ENCODE measurements around the gene BMP2K. TPM values are rescaled to one million over a fixed set of nuclear protein-coding genes. Genes with fewer than 3 reads are reported as not detected.

Gene BMP2K
- total and polyA plus RNA-seq, 2 donors from 2014 or later = 6.0 to 43.1 TPM

- no peaks in the 10 kb centered on the region for H3K36me3 ChIP-seq (ENCODE audit: control insufficient read depth in 2 of 3, insufficient read depth in 3 of 3, low read length in 3 of 3)
- DNase-seq = no peak
- H3K4me3 ChIP-seq (ENCODE audit: low read length in 3 of 3) = no peak overlapping the region
- no peak for FAIRE-seq
- H3K4me1 ChIP-seq (ENCODE audit: control insufficient read depth in 2 of 3, insufficient read depth in 2 of 3, low read depth in 1 of 3, low read length in 3 of 3) = no peaks in the 10 kb centered on the region
- intact Hi-C loops (cut with DNase I) = no loop called here
- no peaks in the 10 kb centered on the region for H3K9me3 ChIP-seq (ENCODE audit: control insufficient read depth in 2 of 3, insufficient read depth in 1 of 3, low read length in 3 of 3)
- TF ChIP-seq CTCF (IDR thresholded peaks at IDR 0.05; ENCODE audit: borderline replicate concordance, extremely low read depth, insufficient read depth) = no peak
- H3K27ac ChIP-seq (ENCODE audit: low read depth in 2 of 2, low read length in 2 of 2) = no peak overlapping the region
- no peak overlapping the region for H3K9ac ChIP-seq (ENCODE audit: low read length in 3 of 3)
- no peaks in the 10 kb centered on the region for H3K27me3 ChIP-seq (ENCODE audit: control insufficient read depth, insufficient read depth, low read length)
Measured at GRCh38 chr4:78764498-78764961, 11.6 kb upstream of the BMP2K start.

DNA sequence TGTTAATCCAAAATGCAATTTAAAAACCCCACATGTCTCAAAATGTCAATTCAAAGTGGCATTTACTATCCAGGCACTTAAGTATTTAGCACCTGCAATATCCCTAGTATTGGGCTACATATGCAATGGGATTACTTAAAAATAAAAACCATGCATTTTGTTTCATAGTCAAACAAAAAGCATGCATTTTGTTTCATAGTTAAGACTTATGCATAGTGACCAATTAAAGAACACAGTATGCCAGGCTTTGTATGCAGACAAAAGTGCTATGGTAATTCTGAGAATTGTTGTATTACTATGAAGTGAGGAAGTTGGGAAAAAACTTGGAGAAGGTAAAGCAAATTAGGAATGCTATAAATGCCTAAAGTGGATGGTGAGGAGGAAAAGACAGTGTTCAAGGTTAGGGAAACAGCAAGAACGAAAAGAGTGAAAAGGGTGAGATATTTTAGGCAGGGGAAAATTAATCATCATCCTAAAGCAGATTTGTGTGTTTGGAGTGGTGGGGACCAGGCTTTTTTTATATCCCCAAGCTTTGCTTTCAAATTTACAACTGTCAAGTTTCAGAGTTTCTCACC, 10.6 kb upstream of the BMP2K start:
- Histone ChIP-seq H3K27me3 (ENCODE audit: control insufficient read depth, insufficient read depth, low read length) (no peaks in the 10 kb centered on the region), H3K9ac (ENCODE audit: low read length in 3 of 3) (no peak overlapping the region), H3K4me1 (ENCODE audit: control insufficient read depth in 2 of 3, insufficient read depth in 2 of 3, low read depth in 1 of 3, low read length in 3 of 3) (no peaks in the 10 kb centered on the region), H3K4me3 (ENCODE audit: low read length in 3 of 3) (no peak overlapping the region), H3K9me3 (ENCODE audit: control insufficient read depth in 2 of 3, insufficient read depth in 1 of 3, low read length in 3 of 3) (no peaks in the 10 kb centered on the region), H3K36me3 (ENCODE audit: control insufficient read depth in 2 of 3, insufficient read depth in 3 of 3, low read length in 3 of 3) (no peaks in the 10 kb centered on the region), H3K27ac (ENCODE audit: low read depth in 2 of 2, low read length in 2 of 2) (no peak overlapping the region)
- FAIRE-seq (no peak), DNase-seq (no peak)
- intact Hi-C loops (cut with DNase I) = no loop called here
- no peak for TF ChIP-seq CTCF (IDR thresholded peaks at IDR 0.05; ENCODE audit: borderline replicate concordance, extremely low read depth, insufficient read depth)

DNA sequence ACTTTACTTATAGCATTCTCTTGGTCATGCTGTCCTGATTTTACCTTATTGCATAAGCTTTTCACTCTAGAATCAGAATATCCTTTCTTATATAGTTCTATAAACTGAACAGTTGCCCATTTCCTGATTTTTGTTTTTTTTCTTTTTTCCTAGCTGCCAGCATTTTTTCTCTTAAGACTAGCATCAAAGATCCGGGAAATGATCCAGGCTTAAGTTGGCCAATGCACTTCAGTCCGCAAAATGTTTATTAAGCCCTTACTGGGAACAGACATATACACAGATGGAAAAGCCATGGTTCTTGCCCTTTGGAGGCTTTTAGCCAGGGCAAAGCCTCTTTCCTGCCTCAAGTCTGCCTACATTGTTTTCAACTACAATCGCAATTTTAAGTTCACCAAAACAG, 10.1 kb upstream of the BMP2K start:
- DNase-seq = no peak
- Histone ChIP-seq H3K4me3 (ENCODE audit: low read length in 3 of 3) (no peak overlapping the region), H3K27me3 (ENCODE audit: control insufficient read depth, insufficient read depth, low read length) (no peaks in the 10 kb centered on the region), H3K9me3 (ENCODE audit: control insufficient read depth in 2 of 3, insufficient read depth in 1 of 3, low read length in 3 of 3) (no peaks in the 10 kb centered on the region), H3K9ac (ENCODE audit: low read length in 3 of 3) (no peak overlapping the region), H3K36me3 (ENCODE audit: control insufficient read depth in 2 of 3, insufficient read depth in 3 of 3, low read length in 3 of 3) (no peaks in the 10 kb centered on the region), H3K4me1 (ENCODE audit: control insufficient read depth in 2 of 3, insufficient read depth in 2 of 3, low read depth in 1 of 3, low read length in 3 of 3) (no peaks in the 10 kb centered on the region), H3K27ac (ENCODE audit: low read depth in 2 of 2, low read length in 2 of 2) (no peak overlapping the region)
- intact Hi-C loops (cut with DNase I) = no loop called here
- no peak for TF ChIP-seq CTCF (IDR thresholded peaks at IDR 0.05; ENCODE audit: borderline replicate concordance, extremely low read depth, insufficient read depth)
- FAIRE-seq = no peak

DNA sequence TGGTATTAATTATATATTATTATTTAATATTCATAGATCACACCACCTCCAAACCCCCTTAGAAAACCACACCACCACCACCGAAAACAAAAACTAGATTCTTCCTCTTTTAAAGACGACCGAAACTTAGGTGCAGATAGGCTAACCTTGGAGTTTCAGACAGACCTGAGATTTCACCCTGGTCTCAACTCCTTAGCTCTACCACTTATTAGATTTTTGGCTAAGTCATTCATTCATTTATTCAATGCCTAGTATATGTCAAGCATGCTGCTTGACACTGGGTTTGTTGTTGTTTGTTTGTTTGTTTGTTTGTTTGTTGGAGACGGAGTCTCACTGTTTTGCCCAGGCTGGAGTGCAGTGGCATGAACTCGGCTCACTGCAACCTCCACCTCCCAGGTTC, 9.5 kb upstream of the BMP2K start:
- intact Hi-C loops (cut with DNase I) = no loop called here
- TF ChIP-seq CTCF (IDR thresholded peaks at IDR 0.05; ENCODE audit: borderline replicate concordance, extremely low read depth, insufficient read depth) = no peak
- no peaks in the 10 kb centered on the region for H3K27me3 ChIP-seq (ENCODE audit: control insufficient read depth, insufficient read depth, low read length)
- H3K4me3 ChIP-seq (ENCODE audit: low read length in 3 of 3) = no peak overlapping the region
- FAIRE-seq = no peak
- H3K9ac ChIP-seq (ENCODE audit: low read length in 3 of 3) = no peak overlapping the region
- H3K9me3 ChIP-seq (ENCODE audit: control insufficient read depth in 2 of 3, insufficient read depth in 1 of 3, low read length in 3 of 3) = no peaks in the 10 kb centered on the region
- no peak for DNase-seq
- H3K27ac ChIP-seq (ENCODE audit: low read depth in 2 of 2, low read length in 2 of 2) = no peak overlapping the region
- no peaks in the 10 kb centered on the region for H3K4me1 ChIP-seq (ENCODE audit: control insufficient read depth in 2 of 3, insufficient read depth in 2 of 3, low read depth in 1 of 3, low read length in 3 of 3)
- H3K36me3 ChIP-seq (ENCODE audit: control insufficient read depth in 2 of 3, insufficient read depth in 3 of 3, low read length in 3 of 3) = no peaks in the 10 kb centered on the region

Measured in kidney (tissue), 14 donors.